Endometrial microvascular endothelial cells (primary cell): ENCODE data around the gene DLST. TPM values are rescaled to one million over a fixed set of nuclear protein-coding genes. Genes with fewer than 3 reads are reported as not detected.

Source experiments
- in situ Hi-C: cut with HindIII; loops from 2 replicates; pipeline ENCODE4 v1.10.0; 2017; ENCODE audit warnings: low sequenced_read_pairs, low pct_unique_long_range_greater_than_20kb; ENCODE audit errors: inconsistent ontology term
- total RNA-seq: library from RNA; depleted of rRNA; stranded (reverse); fragments of >200 nt; gene quantifications from one replicate; pipeline ENCODE4 v1.2.3, GENCODE V29; 2015; ENCODE audit errors: inconsistent ontology term

DLST gene
- total RNA-seq: 92.1 TPM

GRCh38 chr14:74881431-74882102 is at the start of gene DLST:
TSS of gene DLST (plus strand) at chr14:74881916. CDS start at chr14:74881954, 38 bp downstream.
- in situ Hi-C loops: no loop called here

GRCh38 chr14:74832849-74833248 is 48.9 kb upstream of the DLST start:
- in situ Hi-C loops: no loop called here

DNA sequence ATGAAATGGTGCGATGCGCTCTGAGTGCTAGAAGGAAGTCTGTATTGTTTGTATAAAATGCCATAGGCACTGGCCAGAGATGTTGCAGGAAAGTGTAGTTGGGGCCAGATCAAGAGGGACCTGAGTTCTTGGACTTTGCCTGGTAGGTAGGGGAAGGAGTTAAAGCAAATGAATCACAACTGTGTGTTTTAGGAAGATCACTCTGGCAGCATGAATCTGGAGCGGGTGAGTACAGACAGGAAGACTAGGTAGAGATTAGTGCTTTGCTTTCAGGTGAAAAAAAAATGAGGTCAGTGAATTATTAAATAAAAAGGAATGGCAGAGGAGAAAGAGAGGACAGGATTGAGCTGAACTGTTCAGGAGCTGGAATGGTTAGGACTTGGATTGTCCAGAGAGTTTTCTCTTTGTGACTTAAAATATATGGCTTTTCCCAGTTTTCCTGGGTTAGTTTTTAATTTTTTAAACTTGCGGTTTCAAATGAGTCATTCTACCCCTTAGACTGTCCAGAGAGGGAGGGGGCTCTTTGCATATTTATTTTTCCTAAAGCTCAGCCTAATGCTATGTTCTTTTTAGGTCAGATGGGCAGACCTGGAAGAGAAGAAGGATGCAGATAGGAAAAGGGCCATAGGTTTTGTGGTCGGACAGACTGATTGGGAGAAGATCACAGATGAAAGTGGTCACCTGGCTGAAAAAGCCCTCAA is 46.9 kb upstream of the DLST start:
- in situ Hi-C loops: no loop called here

DNA sequence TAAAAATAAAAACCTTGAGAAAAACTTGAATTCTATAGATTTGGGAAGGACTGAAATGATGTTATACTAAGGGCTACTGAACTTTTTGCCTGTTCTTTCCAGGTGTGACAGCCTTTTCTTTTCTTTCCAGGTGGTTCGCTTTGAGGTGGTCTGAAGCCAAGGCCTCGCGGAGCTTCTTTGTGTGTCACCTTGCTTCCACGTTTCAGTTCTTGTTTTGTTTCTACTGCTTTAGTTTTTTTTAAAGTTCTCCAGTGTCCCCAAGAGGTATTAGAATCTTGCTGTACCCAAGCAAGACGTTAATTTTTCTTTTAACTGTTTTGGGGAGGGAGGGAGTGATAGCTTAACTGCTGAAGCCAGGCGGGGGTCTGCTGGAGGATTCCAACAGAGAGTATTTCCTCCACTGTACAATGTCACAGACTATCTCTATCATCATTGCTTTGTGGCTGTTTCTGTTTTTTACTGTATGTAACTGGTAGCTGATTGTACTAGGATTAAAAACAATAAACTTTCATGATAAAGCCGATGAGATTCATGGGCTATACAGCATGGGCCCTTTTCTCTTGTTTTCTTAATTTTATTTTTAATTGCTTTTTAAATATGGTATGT is 46.0 kb upstream of the DLST start:
- in situ Hi-C loops: no loop called here

DNA sequence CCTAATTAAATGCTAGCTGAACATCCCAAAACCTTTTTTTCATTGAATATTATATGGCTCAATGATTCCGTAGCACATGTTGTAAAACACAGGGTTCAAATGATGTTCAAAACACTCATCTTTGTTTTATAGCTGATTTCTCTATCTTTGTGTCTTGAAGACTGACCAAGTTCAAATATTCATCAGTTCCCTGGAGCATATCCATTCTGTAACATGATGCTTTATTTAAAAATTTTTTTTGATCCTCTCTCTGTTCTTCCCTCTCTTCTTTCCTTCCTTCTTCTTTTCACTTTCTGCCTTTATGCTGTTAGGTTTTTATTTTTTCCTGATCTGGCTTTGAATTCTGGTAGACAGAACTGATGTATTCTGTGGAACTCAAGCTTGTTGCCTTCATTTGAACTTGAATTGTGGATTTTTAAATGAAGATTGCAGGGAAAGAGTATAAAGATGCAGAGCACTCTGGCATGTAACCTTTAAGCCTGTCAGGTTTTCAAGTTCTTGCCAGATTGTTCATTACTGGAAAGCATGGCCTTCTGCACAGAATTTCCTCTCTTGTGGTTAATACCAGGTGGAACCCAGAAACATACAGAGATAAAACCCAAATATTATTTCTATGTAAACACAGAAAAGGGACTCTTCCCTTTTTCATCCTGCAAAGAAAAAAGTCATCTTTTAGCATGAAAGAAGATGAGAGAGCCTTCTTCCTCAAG is 45.3 kb upstream of the DLST start:
- in situ Hi-C loops: no loop called here

DNA sequence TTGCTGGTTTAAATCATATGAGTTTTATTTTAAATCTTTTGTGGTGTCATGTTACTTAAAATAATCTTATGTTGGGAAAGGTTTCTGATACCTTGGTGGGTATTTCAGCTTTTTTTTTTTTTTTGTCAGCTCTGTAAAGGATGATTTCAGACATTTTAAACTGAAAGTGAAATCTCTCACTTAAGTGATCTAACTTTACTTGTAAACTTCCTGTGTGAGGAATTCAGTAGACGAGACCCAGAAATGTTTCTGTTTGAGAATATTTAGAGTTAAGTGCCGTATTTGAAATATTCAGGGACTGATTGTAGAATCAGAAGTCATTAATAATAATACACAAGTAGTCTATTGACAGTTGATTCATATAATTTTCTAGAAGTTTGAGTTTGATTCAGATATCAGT is 43.5 kb upstream of the DLST start:
- in situ Hi-C loops: no loop called here

GRCh38 chr14:74840603-74841030 is 41.1 kb upstream of the DLST start:
- in situ Hi-C loops: no loop called here

- in situ Hi-C loops: no loop called here
Observed at GRCh38 chr14:74841230-74842207, 40.2 kb upstream of the DLST start.

- in situ Hi-C loops: no loop called here
Observed at GRCh38 chr14:74843653-74844052, 38.1 kb upstream of the DLST start.

GRCh38 chr14:74846168-74846567 is 35.5 kb upstream of the DLST start:
- in situ Hi-C loops: no loop called here

DNA sequence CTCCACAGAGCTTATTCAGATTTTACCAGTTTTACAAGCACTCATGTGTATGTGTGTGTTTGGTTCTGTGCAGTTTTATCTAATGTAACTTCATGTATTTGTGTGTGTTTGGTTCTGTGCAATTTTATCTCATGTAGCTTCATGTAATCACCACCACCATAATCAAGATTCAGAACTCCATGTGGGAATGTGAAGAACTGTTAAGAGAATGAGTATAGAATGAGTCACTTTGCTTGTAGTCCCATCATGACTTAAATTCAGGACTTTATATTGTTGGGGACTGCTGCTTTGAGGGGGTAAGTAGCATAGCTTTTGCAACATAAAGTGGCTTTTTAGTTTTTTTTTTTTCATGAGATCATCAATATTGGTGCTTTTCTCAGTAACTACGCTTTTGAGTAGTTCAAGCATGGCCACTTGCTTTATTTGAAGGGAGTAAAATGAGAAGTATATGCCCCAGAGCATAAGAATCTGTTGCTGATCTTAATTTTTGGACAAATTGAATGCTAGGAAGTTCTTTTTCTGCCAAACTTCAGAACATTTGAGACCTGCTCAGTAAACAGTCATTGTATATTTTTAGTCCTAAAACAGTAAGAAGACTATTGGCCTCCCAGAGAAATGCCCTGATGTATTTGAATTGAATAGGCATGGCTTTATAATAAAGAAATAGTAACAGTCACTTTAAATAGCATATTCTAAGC is 34.6 kb upstream of the DLST start:
- in situ Hi-C loops: no loop called here

DNA sequence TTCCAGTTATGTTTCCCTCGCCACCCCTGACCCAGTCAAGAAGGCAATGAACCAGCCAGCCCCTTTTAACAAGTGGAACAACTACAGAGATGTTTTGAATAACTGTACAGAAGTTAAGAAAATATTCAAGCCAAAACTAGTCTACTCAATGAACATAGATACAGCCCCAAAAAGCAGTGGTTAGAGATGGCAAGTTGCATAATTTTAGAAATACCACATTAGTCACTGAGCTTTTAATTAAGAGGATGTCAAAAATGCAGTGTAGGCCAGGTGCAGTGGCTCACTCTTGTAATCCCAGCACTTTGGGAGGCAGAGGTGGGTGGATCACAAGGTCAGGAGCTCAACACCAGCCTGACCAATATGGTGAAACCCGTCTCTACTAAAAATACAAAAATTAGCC is 32.9 kb upstream of the DLST start:
- in situ Hi-C loops: no loop called here

- in situ Hi-C loops: loop anchor here (25.0 kb wide), 1 partner anchor 191 kb away; no protein-coding TSS in a partner anchor
Observed at GRCh38 chr14:74852922-74853530, 28.7 kb upstream of the DLST start.

GRCh38 chr14:74853581-74853980 is 28.1 kb upstream of the DLST start:
- in situ Hi-C loops: loop anchor here (25.0 kb wide), 1 partner anchor 191 kb away; no protein-coding TSS in a partner anchor

GRCh38 chr14:74855021-74855420 is 26.7 kb upstream of the DLST start:
- in situ Hi-C loops: loop anchor here (25.0 kb wide), 1 partner anchor 193 kb away; no protein-coding TSS in a partner anchor

- in situ Hi-C loops: loop anchor here (25.0 kb wide), 1 partner anchor 194 kb away; no protein-coding TSS in a partner anchor
Observed at GRCh38 chr14:74855945-74856344, 25.8 kb upstream of the DLST start.

DNA sequence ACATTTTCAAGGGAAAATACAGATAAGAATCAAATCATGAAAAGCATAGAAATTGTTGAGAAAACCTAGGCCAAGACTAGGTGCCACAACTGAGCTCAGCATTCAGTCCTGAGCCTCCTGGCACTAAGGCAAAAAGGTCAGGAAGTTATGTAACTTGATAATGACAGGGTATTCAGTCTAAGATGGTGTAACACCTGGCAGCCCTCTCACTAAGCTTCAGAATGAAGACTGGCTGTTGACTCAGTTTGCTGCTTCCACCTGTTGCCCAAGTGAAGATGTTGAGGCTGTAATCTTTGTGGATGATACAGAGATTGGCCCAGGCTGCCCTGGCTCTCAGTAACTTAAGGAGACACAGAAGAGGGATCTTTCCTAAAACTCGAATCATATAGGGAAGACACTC is 25.4 kb upstream of the DLST start:
- in situ Hi-C loops: loop anchor here (25.0 kb wide), 1 partner anchor 194 kb away; no protein-coding TSS in a partner anchor
